Fibroblast of mammary gland (primary cell): ENCODE measurements around the gene OR13C5.

Experiments used
- DNase-seq: peaks from one replicate; pipeline ENCODE4 v3.0.0-alpha.2; 2010; ENCODE audit warnings: low read depth
- H3K4me3 ChIP-seq: 2 replicates; pipeline ENCODE4 v1.5.1; 2011; ENCODE audit warnings: low read depth, mild to moderate bottlenecking, low read length, moderate library complexity; ENCODE audit not compliant: control insufficient read depth
- TF ChIP-seq, protein P1 (sequence below): conservative IDR thresholded peaks from 2 replicates; pipeline ENCODE4 v1.5.1; 2011; ENCODE audit warnings: low read depth, low read length, inconsistent platforms; ENCODE audit not compliant: control insufficient read depth, insufficient read depth

OR13C5 gene

DNA sequence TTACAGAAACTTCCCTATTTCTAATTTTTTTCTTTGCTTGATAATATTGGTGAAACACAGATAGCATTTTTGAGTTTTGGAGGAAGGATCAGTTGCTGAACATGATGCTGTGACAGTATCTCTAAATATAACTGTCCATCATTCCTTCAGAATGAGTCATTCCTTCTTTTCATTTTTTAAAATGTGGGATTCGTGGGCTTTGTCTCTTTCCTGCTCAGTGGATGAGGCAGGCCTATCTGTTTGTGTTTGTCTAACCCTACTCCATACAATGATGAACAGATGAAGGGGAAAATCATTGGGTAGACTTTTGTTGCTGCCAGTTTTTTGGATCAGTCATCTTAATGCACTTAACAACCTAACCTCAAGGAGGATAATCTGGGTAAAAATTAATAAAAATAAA, 46.0 kb downstream of the OR13C5 start:
- TF ChIP-seq, protein P1, sequence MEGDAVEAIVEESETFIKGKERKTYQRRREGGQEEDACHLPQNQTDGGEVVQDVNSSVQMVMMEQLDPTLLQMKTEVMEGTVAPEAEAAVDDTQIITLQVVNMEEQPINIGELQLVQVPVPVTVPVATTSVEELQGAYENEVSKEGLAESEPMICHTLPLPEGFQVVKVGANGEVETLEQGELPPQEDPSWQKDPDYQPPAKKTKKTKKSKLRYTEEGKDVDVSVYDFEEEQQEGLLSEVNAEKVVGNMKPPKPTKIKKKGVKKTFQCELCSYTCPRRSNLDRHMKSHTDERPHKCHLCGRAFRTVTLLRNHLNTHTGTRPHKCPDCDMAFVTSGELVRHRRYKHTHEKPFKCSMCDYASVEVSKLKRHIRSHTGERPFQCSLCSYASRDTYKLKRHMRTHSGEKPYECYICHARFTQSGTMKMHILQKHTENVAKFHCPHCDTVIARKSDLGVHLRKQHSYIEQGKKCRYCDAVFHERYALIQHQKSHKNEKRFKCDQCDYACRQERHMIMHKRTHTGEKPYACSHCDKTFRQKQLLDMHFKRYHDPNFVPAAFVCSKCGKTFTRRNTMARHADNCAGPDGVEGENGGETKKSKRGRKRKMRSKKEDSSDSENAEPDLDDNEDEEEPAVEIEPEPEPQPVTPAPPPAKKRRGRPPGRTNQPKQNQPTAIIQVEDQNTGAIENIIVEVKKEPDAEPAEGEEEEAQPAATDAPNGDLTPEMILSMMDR: no peak
- H3K4me3 ChIP-seq: no peak overlapping the region
- peak; percentile 29 for DNase-seq
